GM23338 (cell line): ENCODE data around the gene PPP4R2. TPM values are rescaled to one million over a fixed set of nuclear protein-coding genes. Genes with fewer than 3 reads are reported as not detected.

Experiments
- ATAC-seq: fragments of 200-7000 bp; cut with Tn5 transposase; 3 replicates; pipeline ENCODE4 v1.9.1; 2020
- DNase-seq: peaks from one replicate; pipeline ENCODE4 v3.0.0-alpha.2; 2015; ENCODE audit warnings: low spot score
- H2AFZ ChIP-seq: fragments of 200-600 bp; sonication (generic); 2 replicates; pipeline ENCODE4 v1.8.0; 2016; ENCODE audit warnings: antibody characterized with exemption, mild to moderate bottlenecking, moderate library complexity
- H3F3A ChIP-seq: fragments of 200-600 bp; sonication (generic); replicated peaks from 2 replicates; pipeline ENCODE4 v1.8.0; 2017; ENCODE audit warnings: antibody characterized with exemption, mixed run types, low read depth
- H3K27ac ChIP-seq: fragments of 200-600 bp; sonication (generic); 2 replicates; pipeline ENCODE4 v1.6.1; 2016; ENCODE audit warnings: low read depth
- H3K27me3 ChIP-seq: fragments of 200-600 bp; sonication (generic); 2 replicates; pipeline ENCODE4 v1.8.0; 2016; ENCODE audit warnings: mild to moderate bottlenecking, mixed run types, moderate library complexity; ENCODE audit not compliant: insufficient read depth
- H3K36me3 ChIP-seq: fragments of 200-600 bp; sonication (generic); 2 replicates; pipeline ENCODE4 v1.8.0; 2016; ENCODE audit warnings: mild to moderate bottlenecking; ENCODE audit not compliant: insufficient read depth
- H3K4me1 ChIP-seq: fragments of 200-600 bp; sonication (generic); 2 replicates; pipeline ENCODE4 v1.8.0; 2016; ENCODE audit warnings: mild to moderate bottlenecking, moderate library complexity; ENCODE audit not compliant: insufficient read depth
- H3K4me2 ChIP-seq: fragments of 200-600 bp; sonication (generic); 2 replicates; pipeline ENCODE4 v1.7.1; 2017; ENCODE audit warnings: mixed run types
- H3K4me3 ChIP-seq: fragments of 200-600 bp; sonication (generic); 2 replicates; pipeline ENCODE4 v1.6.1; 2016; ENCODE audit warnings: mixed run types
- H3K79me2 ChIP-seq: fragments of 200-600 bp; sonication (generic); replicated peaks from 2 replicates; pipeline ENCODE4 v1.8.0; 2017; ENCODE audit warnings: mild to moderate bottlenecking; ENCODE audit not compliant: insufficient read depth
- H3K9me2 ChIP-seq: fragments of 200-600 bp; sonication (generic); 2 replicates; pipeline ENCODE4 v1.8.0; 2017; ENCODE audit not compliant: insufficient read depth
- H4K20me1 ChIP-seq: fragments of 200-600 bp; sonication (generic); replicated peaks from 2 replicates; pipeline ENCODE4 v1.8.0; 2017; ENCODE audit warnings: mild to moderate bottlenecking; ENCODE audit not compliant: insufficient read depth
- H3K27ac Mint-ChIP-seq: 2 replicates; pipeline ENCODE4 v1.8.0; 2020; ENCODE audit warnings: inconsistent platforms, mild to moderate bottlenecking, moderate library complexity, mixed read lengths
- H3K27me3 Mint-ChIP-seq: 3 replicates; pipeline ENCODE4 v1.8.0; 2022; ENCODE audit warnings: low read depth, mild to moderate bottlenecking, moderate library complexity, mixed read lengths, inconsistent platforms; ENCODE audit not compliant: insufficient read depth, poor library complexity
- H3K36me3 Mint-ChIP-seq: 3 replicates; pipeline ENCODE4 v1.8.0; 2021; ENCODE audit warnings: low read depth, mild to moderate bottlenecking, inconsistent platforms, moderate library complexity, mixed read lengths
- H3K4me1 Mint-ChIP-seq: 3 replicates; pipeline ENCODE4 v1.8.0; 2020; ENCODE audit warnings: mild to moderate bottlenecking, inconsistent platforms, mixed read lengths
- H3K4me3 Mint-ChIP-seq: 3 replicates; pipeline ENCODE4 v1.8.0; 2021; ENCODE audit warnings: moderate library complexity, mild to moderate bottlenecking, inconsistent platforms, mixed read lengths
- H3K9me3 Mint-ChIP-seq: 3 replicates; pipeline ENCODE4 v1.8.0; 2020; ENCODE audit warnings: moderate library complexity, mild to moderate bottlenecking, inconsistent platforms, mixed read lengths
- CREB1 ChIP-seq: fragments of 250-450 bp; sonication (Bioruptor Pico); IDR thresholded peaks from 2 replicates; pipeline ENCODE4 v1.5.0; 2020; ENCODE audit warnings: low read depth, mild to moderate bottlenecking, moderate library complexity
- EZH2 ChIP-seq: fragments of 200-600 bp; sonication (generic); IDR thresholded peaks from one replicate; pipeline ENCODE4 v1.8.0; 2017; ENCODE audit warnings: antibody characterized with exemption, mild to moderate bottlenecking, low read depth; ENCODE audit not compliant: unreplicated experiment
- EZH2phosphoT487 ChIP-seq: fragments of 200-600 bp; sonication (generic); IDR thresholded peaks from one replicate; pipeline ENCODE4 v1.8.1; 2018; ENCODE audit warnings: antibody characterized with exemption; ENCODE audit not compliant: unreplicated experiment
- NANOG ChIP-seq: IDR thresholded peaks from 2 replicates; pipeline ENCODE4 v1.6.1; 2016; ENCODE audit warnings: antibody characterized with exemption, borderline replicate concordance
- POLR2AphosphoS5 ChIP-seq: IDR thresholded peaks from 2 replicates; pipeline ENCODE4 v1.6.1; 2016; ENCODE audit warnings: antibody characterized with exemption, low read depth
- ZNF331 ChIP-seq: fragments of 250-450 bp; sonication (Bioruptor Pico); IDR thresholded peaks from 2 replicates; pipeline ENCODE4 v1.5.0; 2020; ENCODE audit warnings: low read depth, mild to moderate bottlenecking, moderate library complexity
- polyA plus RNA-seq: library from polyadenylated mRNA; unstranded; fragments of >200 nt; fragmentation: Nextera tagmentation; extraction: Ambion mirVana; gene quantifications from 2 replicates; pipeline ENCODE4 v1.2.1, GENCODE V29; 2016
- total RNA-seq: library from RNA; depleted of rRNA; stranded (reverse); fragments of >200 nt; shearing (Covaris generic); gene quantifications from 2 replicates; pipeline ENCODE4 v1.2.3, GENCODE V29; 2014
- TF ChIP-seq, protein P1 (sequence below): IDR thresholded peaks from 2 replicates; pipeline ENCODE4 v1.6.1; 2016; ENCODE audit warnings: antibody characterized with exemption
- TF ChIP-seq, protein P2 (sequence below): fragments of 250-450 bp; sonication (Bioruptor Pico); IDR thresholded peaks from 2 replicates; pipeline ENCODE4 v1.5.0; 2020; ENCODE audit warnings: mild to moderate bottlenecking, moderate library complexity

PPP4R2 gene
- total and polyA plus RNA-seq, 2 experiments from 2014 or later = 62.7 to 117 TPM

DNA sequence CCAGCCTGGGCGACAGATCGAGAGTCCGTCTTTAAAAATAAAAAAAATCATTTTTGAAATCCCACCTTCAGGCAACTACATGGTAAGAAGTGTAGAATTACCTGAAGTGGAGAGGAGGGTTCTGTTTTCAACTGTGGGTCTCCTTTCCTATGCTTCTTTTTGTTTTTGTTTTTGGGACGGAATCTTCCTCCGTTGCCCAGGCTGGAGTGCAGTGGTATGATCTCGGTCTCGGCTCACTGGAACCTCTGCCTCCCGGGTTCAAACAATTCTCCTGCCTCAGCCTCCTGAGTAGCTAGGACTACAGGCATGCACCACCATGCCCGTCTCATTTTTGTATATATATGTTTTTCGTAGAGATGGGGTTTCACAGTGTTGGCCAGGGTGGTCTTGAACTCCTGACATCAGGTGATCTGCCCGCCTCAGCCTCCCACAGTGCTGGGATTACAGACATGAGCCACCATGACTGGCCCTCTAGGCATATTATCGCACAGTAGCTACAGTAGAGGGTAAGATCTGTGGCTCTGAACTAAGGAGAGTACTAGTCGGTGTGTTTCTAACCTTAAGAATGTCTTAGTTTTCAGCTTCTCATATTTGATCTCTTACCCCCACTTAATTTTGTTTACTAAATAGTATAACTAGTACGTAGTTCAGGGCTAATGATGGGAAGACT lies 73.3 kb downstream of the PPP4R2 start (continued):
- no peak for TF ChIP-seq EZH2phosphoT487

DNA sequence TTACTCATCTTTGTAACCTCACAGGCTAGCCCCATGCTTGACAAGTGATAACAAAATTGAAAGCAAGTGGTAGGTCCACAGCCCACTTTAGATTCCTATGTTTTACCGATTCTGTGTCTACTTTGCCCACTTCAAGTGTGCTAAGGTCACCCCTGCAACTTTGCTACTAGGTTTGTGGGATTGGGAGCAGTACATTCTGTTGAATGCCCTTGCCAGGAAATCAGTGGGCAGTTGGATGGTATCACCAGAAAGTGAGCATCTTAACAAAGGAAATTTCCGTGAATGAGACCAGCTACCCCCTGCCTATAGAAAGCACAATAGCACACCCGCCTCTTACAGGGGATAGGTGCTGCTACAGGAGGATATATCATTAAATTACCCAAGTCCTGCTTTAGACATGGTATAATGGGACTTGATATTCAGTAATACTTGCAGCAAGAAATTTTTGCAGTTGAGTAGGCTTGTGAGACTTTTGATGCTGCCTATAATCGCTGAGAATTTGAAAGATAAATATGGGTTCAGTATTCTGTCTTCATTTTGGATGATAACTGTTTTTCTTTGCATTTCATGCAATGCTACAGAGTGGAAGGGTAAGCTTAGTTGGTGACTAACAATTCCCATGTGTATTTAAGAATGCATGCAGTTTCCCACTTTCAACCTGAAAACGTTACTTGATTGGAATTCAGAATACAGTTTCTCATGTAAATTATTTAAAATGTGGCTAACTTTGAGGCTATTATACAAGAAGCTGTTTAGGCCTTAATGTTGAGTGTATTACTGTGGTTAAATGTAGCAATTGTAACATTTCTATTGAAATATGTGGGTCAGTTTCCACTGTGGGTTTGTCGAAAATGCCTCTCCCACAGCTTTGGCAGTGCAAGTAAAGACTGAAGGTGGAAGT lies 74.3 kb downstream of the PPP4R2 start:
- Histone ChIP-seq H3K27ac (peak overlapping the region; percentile 70), H3K9me2 (no peaks in the 10 kb centered on the region), H2AFZ (no peak overlapping the region), H3K4me1 (peaks cover 23% of the 10 kb centered on the region), H3K4me2 (peak overlapping the region; percentile 24; the same call in 1 of the 2 replicates), H3K79me2 (no peaks in the 10 kb centered on the region), H4K20me1 (no peaks in the 10 kb centered on the region), H3K36me3 (no peaks in the 10 kb centered on the region), H3K4me3 (no peak overlapping the region), H3F3A (0 out of 2 replicates have a peak, but pooled peaks cover 5% of the 10 kb centered on the region), H3K27me3 (no peaks in the 10 kb centered on the region)
- no peaks in the 10 kb centered on the region for H3K27me3 Mint-ChIP-seq
- ATAC-seq (peak; percentile 74), DNase-seq (no peak)
- H3K4me3 Mint-ChIP-seq = no peak overlapping the region
- peaks cover 30% of the 10 kb centered on the region for H3K4me1 Mint-ChIP-seq
- H3K36me3 Mint-ChIP-seq = peaks cover 8% of the 10 kb centered on the region; the same call in 2 of the 3 replicates
- TF ChIP-seq POLR2AphosphoS5 (peak; percentile 24; the same call in 1 of the 2 replicates), NANOG (no peak), EZH2 (no peak)
- H3K9me3 Mint-ChIP-seq = no peaks in the 10 kb centered on the region; the same call in 2 of the 3 replicates
- peak overlapping the region; percentile 71 for H3K27ac Mint-ChIP-seq

DNA sequence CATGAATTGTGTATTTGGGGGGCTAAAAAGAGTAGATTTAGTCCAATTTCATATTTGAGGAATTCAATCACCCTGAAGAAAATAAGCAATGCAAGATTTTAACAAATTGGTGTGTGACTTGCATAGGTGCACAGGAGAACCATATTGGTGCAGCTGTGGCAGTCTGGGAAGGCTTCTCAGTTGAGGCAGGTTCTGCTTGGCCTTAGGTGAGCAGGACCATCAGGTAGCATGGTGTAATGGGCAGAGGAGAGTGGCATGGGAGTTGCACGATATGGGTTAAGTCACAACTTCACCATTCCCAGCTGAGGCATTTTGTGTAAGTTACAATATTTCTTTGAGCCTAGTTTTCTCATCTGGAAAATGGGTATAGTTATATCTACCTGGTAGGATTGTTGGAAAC lies 75.3 kb downstream of the PPP4R2 start:
- no peak overlapping the region for H3K4me3 Mint-ChIP-seq
- Histone ChIP-seq H3K9me2 (no peaks in the 10 kb centered on the region), H3K4me3 (no peak overlapping the region), H3K4me1 (peaks cover 23% of the 10 kb centered on the region), H4K20me1 (no peaks in the 10 kb centered on the region), H3K27me3 (no peaks in the 10 kb centered on the region), H3K27ac (no peak overlapping the region), H3K4me2 (no peak overlapping the region), H3K36me3 (no peaks in the 10 kb centered on the region), H3K79me2 (no peaks in the 10 kb centered on the region), H2AFZ (no peak overlapping the region), H3F3A (0 out of 2 replicates have a peak, but pooled peaks cover 5% of the 10 kb centered on the region)
- H3K27ac Mint-ChIP-seq = no peak overlapping the region
- H3K36me3 Mint-ChIP-seq = no peaks in the 10 kb centered on the region; the same call in 2 of the 3 replicates
- H3K27me3 Mint-ChIP-seq = no peaks in the 10 kb centered on the region
- DNase-seq (no peak), ATAC-seq (no peak)
- H3K4me1 Mint-ChIP-seq = peaks cover 30% of the 10 kb centered on the region
- H3K9me3 Mint-ChIP-seq = no peaks in the 10 kb centered on the region; the same call in 2 of the 3 replicates
- TF ChIP-seq, protein P1, sequence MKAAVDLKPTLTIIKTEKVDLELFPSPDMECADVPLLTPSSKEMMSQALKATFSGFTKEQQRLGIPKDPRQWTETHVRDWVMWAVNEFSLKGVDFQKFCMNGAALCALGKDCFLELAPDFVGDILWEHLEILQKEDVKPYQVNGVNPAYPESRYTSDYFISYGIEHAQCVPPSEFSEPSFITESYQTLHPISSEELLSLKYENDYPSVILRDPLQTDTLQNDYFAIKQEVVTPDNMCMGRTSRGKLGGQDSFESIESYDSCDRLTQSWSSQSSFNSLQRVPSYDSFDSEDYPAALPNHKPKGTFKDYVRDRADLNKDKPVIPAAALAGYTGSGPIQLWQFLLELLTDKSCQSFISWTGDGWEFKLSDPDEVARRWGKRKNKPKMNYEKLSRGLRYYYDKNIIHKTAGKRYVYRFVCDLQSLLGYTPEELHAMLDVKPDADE = no peak
- TF ChIP-seq ZNF331 (CRISPR knock-in tag) (no peak), POLR2AphosphoS5 (no peak), EZH2phosphoT487 (no peak), CREB1 (CRISPR knock-in tag) (no peak)
- TF ChIP-seq, protein P2, sequence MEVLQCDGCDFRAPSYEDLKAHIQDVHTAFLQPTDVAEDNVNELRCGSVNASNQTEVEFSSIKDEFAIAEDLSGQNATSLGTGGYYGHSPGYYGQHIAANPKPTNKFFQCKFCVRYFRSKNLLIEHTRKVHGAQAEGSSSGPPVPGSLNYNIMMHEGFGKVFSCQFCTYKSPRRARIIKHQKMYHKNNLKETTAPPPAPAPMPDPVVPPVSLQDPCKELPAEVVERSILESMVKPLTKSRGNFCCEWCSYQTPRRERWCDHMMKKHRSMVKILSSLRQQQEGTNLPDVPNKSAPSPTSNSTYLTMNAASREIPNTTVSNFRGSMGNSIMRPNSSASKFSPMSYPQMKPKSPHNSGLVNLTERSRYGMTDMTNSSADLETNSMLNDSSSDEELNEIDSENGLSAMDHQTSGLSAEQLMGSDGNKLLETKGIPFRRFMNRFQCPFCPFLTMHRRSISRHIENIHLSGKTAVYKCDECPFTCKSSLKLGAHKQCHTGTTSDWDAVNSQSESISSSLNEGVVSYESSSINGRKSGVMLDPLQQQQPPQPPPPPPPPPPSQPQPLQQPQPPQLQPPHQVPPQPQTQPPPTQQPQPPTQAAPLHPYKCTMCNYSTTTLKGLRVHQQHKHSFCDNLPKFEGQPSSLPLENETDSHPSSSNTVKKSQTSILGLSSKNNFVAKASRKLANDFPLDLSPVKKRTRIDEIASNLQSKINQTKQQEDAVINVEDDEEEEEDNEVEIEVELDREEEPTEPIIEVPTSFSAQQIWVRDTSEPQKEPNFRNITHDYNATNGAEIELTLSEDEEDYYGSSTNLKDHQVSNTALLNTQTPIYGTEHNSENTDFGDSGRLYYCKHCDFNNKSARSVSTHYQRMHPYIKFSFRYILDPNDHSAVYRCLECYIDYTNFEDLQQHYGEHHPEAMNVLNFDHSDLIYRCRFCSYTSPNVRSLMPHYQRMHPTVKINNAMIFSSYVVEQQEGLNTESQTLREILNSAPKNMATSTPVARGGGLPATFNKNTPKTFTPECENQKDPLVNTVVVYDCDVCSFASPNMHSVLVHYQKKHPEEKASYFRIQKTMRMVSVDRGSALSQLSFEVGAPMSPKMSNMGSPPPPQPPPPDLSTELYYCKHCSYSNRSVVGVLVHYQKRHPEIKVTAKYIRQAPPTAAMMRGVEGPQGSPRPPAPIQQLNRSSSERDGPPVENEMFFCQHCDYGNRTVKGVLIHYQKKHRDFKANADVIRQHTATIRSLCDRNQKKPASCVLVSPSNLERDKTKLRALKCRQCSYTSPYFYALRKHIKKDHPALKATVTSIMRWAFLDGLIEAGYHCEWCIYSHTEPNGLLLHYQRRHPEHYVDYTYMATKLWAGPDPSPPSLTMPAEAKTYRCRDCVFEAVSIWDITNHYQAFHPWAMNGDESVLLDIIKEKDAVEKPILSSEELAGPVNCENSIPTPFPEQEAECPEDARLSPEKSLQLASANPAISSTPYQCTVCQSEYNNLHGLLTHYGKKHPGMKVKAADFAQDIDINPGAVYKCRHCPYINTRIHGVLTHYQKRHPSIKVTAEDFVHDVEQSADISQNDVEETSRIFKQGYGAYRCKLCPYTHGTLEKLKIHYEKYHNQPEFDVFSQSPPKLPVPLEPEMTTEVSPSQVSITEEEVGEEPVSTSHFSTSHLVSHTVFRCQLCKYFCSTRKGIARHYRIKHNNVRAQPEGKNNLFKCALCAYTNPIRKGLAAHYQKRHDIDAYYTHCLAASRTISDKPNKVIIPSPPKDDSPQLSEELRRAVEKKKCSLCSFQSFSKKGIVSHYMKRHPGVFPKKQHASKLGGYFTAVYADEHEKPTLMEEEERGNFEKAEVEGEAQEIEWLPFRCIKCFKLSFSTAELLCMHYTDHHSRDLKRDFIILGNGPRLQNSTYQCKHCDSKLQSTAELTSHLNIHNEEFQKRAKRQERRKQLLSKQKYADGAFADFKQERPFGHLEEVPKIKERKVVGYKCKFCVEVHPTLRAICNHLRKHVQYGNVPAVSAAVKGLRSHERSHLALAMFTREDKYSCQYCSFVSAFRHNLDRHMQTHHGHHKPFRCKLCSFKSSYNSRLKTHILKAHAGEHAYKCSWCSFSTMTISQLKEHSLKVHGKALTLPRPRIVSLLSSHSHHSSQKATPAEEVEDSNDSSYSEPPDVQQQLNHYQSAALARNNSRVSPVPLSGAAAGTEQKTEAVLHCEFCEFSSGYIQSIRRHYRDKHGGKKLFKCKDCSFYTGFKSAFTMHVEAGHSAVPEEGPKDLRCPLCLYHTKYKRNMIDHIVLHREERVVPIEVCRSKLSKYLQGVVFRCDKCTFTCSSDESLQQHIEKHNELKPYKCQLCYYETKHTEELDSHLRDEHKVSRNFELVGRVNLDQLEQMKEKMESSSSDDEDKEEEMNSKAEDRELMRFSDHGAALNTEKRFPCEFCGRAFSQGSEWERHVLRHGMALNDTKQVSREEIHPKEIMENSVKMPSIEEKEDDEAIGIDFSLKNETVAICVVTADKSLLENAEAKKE (CRISPR knock-in tag) = no peak
